ENCODE measurements around the gene ZDHHC3. TPM values are rescaled to one million over a fixed set of nuclear protein-coding genes. Genes with fewer than 3 reads are reported as not detected.

The ZDHHC3 gene
- total RNA-seq, 4 donors from 2014 or later = 98.4 to 139 (median 117) TPM

DNA sequence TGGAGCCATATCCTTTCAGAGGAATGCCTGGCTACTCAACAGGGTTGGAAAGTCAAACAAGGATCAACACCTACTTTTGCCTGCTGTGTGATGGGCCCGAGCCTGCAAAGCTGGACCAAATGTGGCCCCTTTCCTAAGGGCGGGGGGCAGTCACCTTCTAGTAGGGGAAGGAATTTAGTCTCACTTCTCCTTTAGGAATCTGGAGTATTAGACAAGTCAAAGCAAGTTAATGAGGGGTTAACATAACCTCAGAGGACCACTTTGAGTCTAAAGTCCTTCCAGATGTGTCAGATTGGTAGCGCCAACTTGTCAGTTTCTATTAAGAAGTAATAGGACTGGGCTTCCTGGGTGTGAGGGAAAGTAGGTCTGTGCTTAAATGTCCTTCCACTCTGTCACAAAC is 6.8 kb upstream of the ZDHHC3 start:
- 63 to 77% methylated on average over 3 of the region's 3 CpGs for WGBS, 2 donors
- Histone ChIP-seq H3K9me3 (no peaks in the 10 kb centered on the region), H3K27me3 (no peaks in the 10 kb centered on the region), H3K27ac (no peak overlapping the region), H3K4me3 (no peak overlapping the region), H3K4me1 (peaks cover 0 to 79% (median 6%) of the 10 kb centered on the region in 4 donors), H3K36me3 (peaks cover 0 to 6% (median 0%) of the 10 kb centered on the region in 3 donors)
- no peak for DNase-seq (ENCODE audit: low spot score in 2 of 2)
- TF ChIP-seq, protein P1, sequence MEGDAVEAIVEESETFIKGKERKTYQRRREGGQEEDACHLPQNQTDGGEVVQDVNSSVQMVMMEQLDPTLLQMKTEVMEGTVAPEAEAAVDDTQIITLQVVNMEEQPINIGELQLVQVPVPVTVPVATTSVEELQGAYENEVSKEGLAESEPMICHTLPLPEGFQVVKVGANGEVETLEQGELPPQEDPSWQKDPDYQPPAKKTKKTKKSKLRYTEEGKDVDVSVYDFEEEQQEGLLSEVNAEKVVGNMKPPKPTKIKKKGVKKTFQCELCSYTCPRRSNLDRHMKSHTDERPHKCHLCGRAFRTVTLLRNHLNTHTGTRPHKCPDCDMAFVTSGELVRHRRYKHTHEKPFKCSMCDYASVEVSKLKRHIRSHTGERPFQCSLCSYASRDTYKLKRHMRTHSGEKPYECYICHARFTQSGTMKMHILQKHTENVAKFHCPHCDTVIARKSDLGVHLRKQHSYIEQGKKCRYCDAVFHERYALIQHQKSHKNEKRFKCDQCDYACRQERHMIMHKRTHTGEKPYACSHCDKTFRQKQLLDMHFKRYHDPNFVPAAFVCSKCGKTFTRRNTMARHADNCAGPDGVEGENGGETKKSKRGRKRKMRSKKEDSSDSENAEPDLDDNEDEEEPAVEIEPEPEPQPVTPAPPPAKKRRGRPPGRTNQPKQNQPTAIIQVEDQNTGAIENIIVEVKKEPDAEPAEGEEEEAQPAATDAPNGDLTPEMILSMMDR (IDR thresholded peaks at IDR 0.05) = no peak
- no peak for TF ChIP-seq EP300 (IDR thresholded peaks at IDR 0.05)
- no peak for TF ChIP-seq POLR2A (IDR thresholded peaks at IDR 0.05)

DNA sequence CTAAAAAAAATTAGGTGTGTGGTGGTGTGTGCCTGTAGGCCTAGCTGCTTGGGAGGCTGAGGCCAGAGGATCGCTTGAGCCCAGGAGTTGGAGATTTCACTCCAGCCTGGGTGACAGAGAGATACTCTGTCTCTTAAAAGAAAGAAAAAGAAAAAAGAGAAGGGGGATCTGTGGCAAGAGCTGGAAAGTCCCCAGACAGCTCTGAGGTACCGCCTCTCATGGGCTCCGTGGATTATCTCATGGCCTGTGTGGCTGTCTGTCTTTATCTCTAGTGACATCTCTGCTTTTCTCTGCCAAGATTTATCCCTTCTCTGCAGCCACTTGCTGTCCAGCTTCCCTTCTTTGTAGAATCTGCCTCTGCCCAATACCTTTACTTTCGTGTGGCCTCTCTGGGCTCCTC is 5.8 kb upstream of the ZDHHC3 start:
- no peak for DNase-seq (ENCODE audit: low spot score in 2 of 2)
- 86 to 87% methylated on average over 4 of the region's 4 CpGs for WGBS, 2 donors
- TF ChIP-seq EP300 (IDR thresholded peaks at IDR 0.05) (no peak), POLR2A (IDR thresholded peaks at IDR 0.05) (no peak)
- TF ChIP-seq, protein P1 (IDR thresholded peaks at IDR 0.05) = no peak

DNA sequence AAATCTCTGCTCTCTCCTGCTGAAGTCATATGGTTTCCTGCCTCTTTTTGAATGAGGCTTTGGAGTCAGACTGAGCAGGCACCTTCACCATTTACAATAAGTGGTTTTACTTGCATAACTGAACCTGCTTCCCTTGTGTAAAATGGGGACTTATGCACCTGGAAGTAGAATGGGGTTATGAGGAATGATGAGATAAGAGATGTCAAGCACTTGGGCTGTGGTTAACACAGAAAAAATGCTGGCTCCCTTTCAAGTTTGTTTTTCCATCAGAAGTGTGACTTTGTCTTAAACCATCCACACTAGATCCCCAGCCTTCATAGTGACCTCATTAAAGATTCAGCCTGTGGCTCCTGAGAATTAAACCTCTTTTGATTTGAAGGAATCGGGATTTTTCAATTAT is 5.2 kb upstream of the ZDHHC3 start:
- no peaks in the 10 kb centered on the region for H3K27me3 ChIP-seq

More for the DNA sequence above, 5.8 kb upstream of the ZDHHC3 start:
- Histone ChIP-seq H3K36me3 (peaks cover 0 to 6% (median 0%) of the 10 kb centered on the region in 3 donors), H3K9me3 (no peaks in the 10 kb centered on the region), H3K27ac (no peak overlapping the region), H3K4me3 (no peak overlapping the region), H3K27me3 (no peaks in the 10 kb centered on the region), H3K4me1 (peaks cover 0 to 82% (median 14%) of the 10 kb centered on the region in 4 donors)

DNA sequence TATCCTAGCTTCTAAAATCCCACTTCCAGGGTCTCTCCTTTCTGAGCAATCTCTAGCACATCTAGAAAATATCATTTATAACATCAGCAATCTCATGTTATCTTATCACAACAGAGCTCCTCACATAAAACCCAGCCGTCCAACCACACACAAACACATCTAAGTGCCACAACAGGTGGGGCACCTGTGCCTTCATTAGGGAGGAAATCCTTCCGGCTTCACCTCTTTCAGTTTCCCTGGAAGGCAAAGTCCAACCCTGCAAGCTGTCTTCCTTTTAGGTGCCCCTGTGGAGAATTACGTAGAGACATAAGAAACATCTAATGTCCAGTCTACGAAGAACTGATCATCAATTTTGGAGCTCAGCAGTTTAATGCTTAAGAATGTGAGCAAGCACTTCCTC is 1.6 kb downstream of the ZDHHC3 start:
- peaks cover 0 to 59% (median 21%) of the 10 kb centered on the region in 4 donors for H3K4me1 ChIP-seq

More for the DNA sequence above, 5.2 kb upstream of the ZDHHC3 start:
- H3K4me1 ChIP-seq = peaks cover 0 to 79% (median 14%) of the 10 kb centered on the region in 4 donors
- H3K9me3 ChIP-seq = no peaks in the 10 kb centered on the region
- H3K27ac ChIP-seq = no peak overlapping the region
- TF ChIP-seq POLR2A (IDR thresholded peaks at IDR 0.05) (no peak), EP300 (IDR thresholded peaks at IDR 0.05) (no peak)
- TF ChIP-seq, protein P1 (IDR thresholded peaks at IDR 0.05) = no peak
- no peak overlapping the region for H3K4me3 ChIP-seq
- no peak for DNase-seq (ENCODE audit: low spot score in 2 of 2)
- 92 to 93% methylated on average over 1 of the region's 1 CpG for WGBS, 2 donors
- H3K36me3 ChIP-seq = peaks cover 0 to 5% (median 0%) of the 10 kb centered on the region in 3 donors

DNA sequence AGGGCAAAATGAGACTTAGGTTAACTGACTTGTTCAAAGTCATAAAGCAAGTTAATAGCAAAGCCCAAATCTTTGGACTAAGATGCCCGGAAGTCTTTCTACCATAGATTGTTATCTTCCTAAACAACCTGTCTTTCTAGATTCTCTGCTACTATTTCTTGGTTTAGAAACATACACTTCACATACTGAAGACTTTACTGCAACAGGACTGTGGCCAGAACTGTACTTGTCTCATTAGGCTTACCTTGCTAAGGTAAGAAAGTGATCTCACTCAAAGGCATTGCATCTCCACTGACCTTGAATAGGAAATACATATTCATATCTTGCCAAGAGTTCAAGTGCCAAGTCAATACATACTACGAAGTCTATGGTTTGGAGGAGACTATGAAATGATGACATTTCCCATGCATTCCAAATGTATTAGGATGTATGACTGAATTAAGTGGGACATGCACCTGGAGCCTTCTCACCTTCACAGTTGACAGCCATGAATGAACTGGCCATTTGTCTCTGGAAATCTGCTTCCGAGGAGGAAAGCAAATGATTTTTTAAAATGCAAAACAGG is 5.0 kb downstream of the ZDHHC3 start:
- TF ChIP-seq EP300 (IDR thresholded peaks at IDR 0.05) = no peak
- TF ChIP-seq POLR2A (IDR thresholded peaks at IDR 0.05) = no peak
- TF ChIP-seq, protein P1 (IDR thresholded peaks at IDR 0.05) = no peak
- no peak overlapping the region for H3K4me3 ChIP-seq
- no peaks in the 10 kb centered on the region for H3K27me3 ChIP-seq
- 76 to 83% methylated on average over 3 of the region's 3 CpGs for WGBS, 2 donors
- H3K27ac ChIP-seq = no peak overlapping the region
- H3K9me3 ChIP-seq = no peaks in the 10 kb centered on the region
- H3K36me3 ChIP-seq = peaks cover 0 to 3% (median 0%) of the 10 kb centered on the region in 3 donors
- H3K4me1 ChIP-seq = peaks cover 0 to 35% (median 13%) of the 10 kb centered on the region in 4 donors
- DNase-seq (ENCODE audit: low spot score in 2 of 2) = no peak

More for the DNA sequence above, 1.6 kb downstream of the ZDHHC3 start:
- Histone ChIP-seq H3K36me3 (peaks cover 0 to 3% (median 0%) of the 10 kb centered on the region in 3 donors), H3K9me3 (no peaks in the 10 kb centered on the region), H3K27me3 (no peaks in the 10 kb centered on the region), H3K27ac (no peak overlapping the region), H3K4me3 (peak overlapping the region in 2 of 4 donors; percentile 68 to 98)
- TF ChIP-seq EP300 (IDR thresholded peaks at IDR 0.05) = no peak
- TF ChIP-seq POLR2A (IDR thresholded peaks at IDR 0.05) = no peak
- TF ChIP-seq, protein P1 (IDR thresholded peaks at IDR 0.05) = no peak
- no peak for DNase-seq (ENCODE audit: low spot score in 2 of 2)
- 77 to 88% methylated on average over 4 of the region's 4 CpGs for WGBS, 2 donors

All from tibial nerve (tissue), 4 donors.